Liver (tissue), 9 donors: ENCODE results near the gene ZMYND11. TPM values are rescaled to one million over a fixed set of nuclear protein-coding genes. Genes with fewer than 3 reads are reported as not detected.

Experiments used
- DNase-seq: peaks from one replicate; pipeline ENCODE4 v3.0.0-alpha.2; 2017; ENCODE audit warnings: low spot score
- H3K27ac ChIP-seq, 2 donors: one replicate each; pipeline ENCODE4 v1.7.0; 2013; ENCODE audit warnings: inconsistent platforms in 2 of 2, low read length in 2 of 2, control low read depth in 1 of 2, low read depth in 1 of 2, mild to moderate bottlenecking in 1 of 2
- H3K27me3 ChIP-seq, 4 donors: one replicate each; pipeline versions ENCODE4 v1.6.1 to v1.7.0; 2013; ENCODE audit warnings: low read length in 3 of 4, inconsistent platforms in 1 of 4, mild to moderate bottlenecking in 1 of 4, moderate library complexity in 1 of 4; ENCODE audit not compliant: control insufficient read depth in 4 of 4, insufficient read depth in 4 of 4
- H3K36me3 ChIP-seq, 4 donors: one replicate each; pipeline versions ENCODE4 v1.6.1 to v1.7.0; 2013; ENCODE audit warnings: low read length in 3 of 4, mild to moderate bottlenecking in 3 of 4, low read depth in 1 of 4, moderate library complexity in 1 of 4; ENCODE audit not compliant: control insufficient read depth in 4 of 4, insufficient read depth in 3 of 4
- H3K4me1 ChIP-seq, 4 donors: one replicate each; pipeline versions ENCODE4 v1.6.1 to v1.7.0; 2013; ENCODE audit warnings: low read length in 3 of 4, mild to moderate bottlenecking in 3 of 4, moderate library complexity in 1 of 4; ENCODE audit not compliant: control insufficient read depth in 4 of 4, insufficient read depth in 4 of 4
- H3K4me3 ChIP-seq, 3 donors: one replicate each; pipeline versions ENCODE4 v1.6.1 to v1.7.0; 2013; ENCODE audit warnings: low read length in 3 of 3, control low read depth in 1 of 3, low read depth in 1 of 3, mild to moderate bottlenecking in 1 of 3
- H3K9ac ChIP-seq, 2 donors: one replicate each; pipeline ENCODE4 v1.7.0; 2013; ENCODE audit warnings: low read length in 2 of 2, mild to moderate bottlenecking in 2 of 2, moderate library complexity in 2 of 2, control low read depth in 1 of 2, low read depth in 1 of 2
- H3K9me3 ChIP-seq, 4 donors: one replicate each; pipeline versions ENCODE4 v1.6.1 to v1.7.0; 2013; ENCODE audit warnings: low read length in 3 of 4; ENCODE audit not compliant: control insufficient read depth in 4 of 4
- EGR1 ChIP-seq, 2 donors: IDR thresholded peaks; 2 replicates each; pipeline ENCODE4 v1.6.1; 2016 to 2018; ENCODE audit warnings: antibody characterized with exemption in 2 of 2, low read depth in 2 of 2
- FOXA2 ChIP-seq: IDR thresholded peaks from 2 replicates; pipeline ENCODE4 v1.6.1; 2016; ENCODE audit warnings: antibody characterized with exemption
- HNF4A ChIP-seq, 2 donors: conservative IDR thresholded peaks; 2 replicates each; pipeline ENCODE4 v1.6.1; 2016; ENCODE audit warnings: antibody characterized with exemption in 2 of 2, mild to moderate bottlenecking in 2 of 2
- JUND ChIP-seq, 2 donors: IDR thresholded peaks; 2 replicates each; pipeline ENCODE4 v1.6.1; 2016; ENCODE audit warnings: antibody characterized with exemption in 2 of 2
- NR2F2 ChIP-seq: IDR thresholded peaks from 2 replicates; pipeline ENCODE4 v1.6.1; 2016; ENCODE audit warnings: antibody characterized with exemption
- RAD21 ChIP-seq, 2 donors: IDR thresholded peaks; 2 replicates each; pipeline ENCODE4 v1.6.1; 2016; ENCODE audit warnings: antibody characterized with exemption in 2 of 2, mild to moderate bottlenecking in 2 of 2
- RXRA ChIP-seq, 2 donors: IDR thresholded peaks; 2 replicates each; pipeline ENCODE4 v1.6.1; 2017 to 2018; ENCODE audit warnings: antibody characterized with exemption in 2 of 2, mild to moderate bottlenecking in 1 of 2
- SP1 ChIP-seq: IDR thresholded peaks from 2 replicates; pipeline ENCODE4 v1.6.1; 2018; ENCODE audit warnings: antibody characterized with exemption, mild to moderate bottlenecking
- TAF1 ChIP-seq: conservative IDR thresholded peaks from 2 replicates; pipeline ENCODE4 v1.6.1; 2016; ENCODE audit warnings: antibody characterized with exemption, mild to moderate bottlenecking
- YY1 ChIP-seq: IDR thresholded peaks from 2 replicates; pipeline ENCODE4 v1.6.1; 2016; ENCODE audit warnings: antibody characterized with exemption, mild to moderate bottlenecking
- whole genome bisulfite sequencing: extraction: QIAGEN DNeasy Blood & Tissue Kit; methylation state at CpG from one replicate; pipeline ENCODE4 v1.1.7; 2013; 5-methylcytosine and 5-hydroxymethylcytosine counted together
- polyA plus RNA-seq, 2 donors: library from polyadenylated mRNA; stranded (reverse) in 1 of 2; unstranded in 1 of 2; fragments of 200-250 nt in 1 of 2; fragments of >200 nt in 1 of 2; fragmentation: Nextera tagmentation in 1 of 2; extraction: Ambion mirVana in 1 of 2; gene quantifications; one replicate each; pipeline versions ENCODE4 v1.2.1 to v1.2.3, GENCODE V29; 2013 to 2015
- total RNA-seq, 2 donors: library from RNA; depleted of rRNA; stranded (reverse); fragments of >200 nt; gene quantifications; one replicate each; pipeline ENCODE4 v1.2.3, GENCODE V29; 2014
- TF ChIP-seq, protein P1 (sequence below): IDR thresholded peaks from 2 replicates; pipeline ENCODE4 v1.6.1; 2016; ENCODE audit warnings: antibody characterized with exemption
- TF ChIP-seq, protein P2 (sequence below): IDR thresholded peaks from 2 replicates; pipeline ENCODE4 v1.6.1; 2016; ENCODE audit warnings: antibody characterized with exemption, mild to moderate bottlenecking
- TF ChIP-seq, protein P3 (sequence below): IDR thresholded peaks from 2 replicates; pipeline ENCODE4 v1.6.1; 2016; ENCODE audit warnings: antibody characterized with exemption
- TF ChIP-seq, protein P4 (sequence below): IDR thresholded peaks from 2 replicates; pipeline ENCODE4 v1.6.1; 2016; ENCODE audit warnings: antibody characterized with exemption
- donor health status: healthy.
- donor health status: healthy.
- donor health status: healthy.
- donor health status: healthy.
- donor health status: healthy.

Gene ZMYND11
- total and polyA plus RNA-seq, 4 donors: 13.2 to 34.3 (median 16.9) TPM

DNA sequence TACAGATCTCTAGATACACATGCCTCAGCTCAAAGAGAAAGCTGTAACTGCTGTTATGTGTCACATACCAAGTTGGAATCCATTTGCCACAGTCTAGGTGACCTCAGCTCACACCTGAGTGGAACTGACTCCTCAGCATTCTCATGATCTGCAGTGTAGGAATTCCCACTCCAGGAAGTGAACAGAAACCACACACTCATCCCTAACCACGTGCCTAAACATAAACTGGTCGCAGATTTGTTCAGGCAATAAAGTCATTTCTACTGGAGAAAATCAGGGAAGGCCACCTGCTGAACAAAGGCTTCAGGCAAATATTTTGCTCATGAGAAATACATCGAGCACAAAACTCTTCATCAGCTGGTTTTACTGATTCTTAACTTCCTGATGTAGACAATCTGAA is 23.0 kb upstream of the ZMYND11 start:
- no peak overlapping the region for H3K27ac ChIP-seq
- no peaks in the 10 kb centered on the region for H3K4me1 ChIP-seq
- H3K36me3 ChIP-seq: no peaks in the 10 kb centered on the region
- DNase-seq: no peak
- 71% methylated on average over 3 of the region's 3 CpGs for WGBS
- H3K9ac ChIP-seq: no peak overlapping the region
- H3K4me3 ChIP-seq: no peak overlapping the region
- H3K9me3 ChIP-seq: no peaks in the 10 kb centered on the region
- TF ChIP-seq YY1: no peak
- no peak for TF ChIP-seq HNF4A (conservative IDR thresholded peaks at IDR 0.05)
- TF ChIP-seq, protein P1, sequence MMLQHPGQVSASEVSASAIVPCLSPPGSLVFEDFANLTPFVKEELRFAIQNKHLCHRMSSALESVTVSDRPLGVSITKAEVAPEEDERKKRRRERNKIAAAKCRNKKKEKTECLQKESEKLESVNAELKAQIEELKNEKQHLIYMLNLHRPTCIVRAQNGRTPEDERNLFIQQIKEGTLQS: no peak
- TF ChIP-seq TAF1: no peak
- TF ChIP-seq JUND (IDR thresholded peaks at IDR 0.05): no peak
- no peak for TF ChIP-seq SP1
- TF ChIP-seq, protein P2, sequence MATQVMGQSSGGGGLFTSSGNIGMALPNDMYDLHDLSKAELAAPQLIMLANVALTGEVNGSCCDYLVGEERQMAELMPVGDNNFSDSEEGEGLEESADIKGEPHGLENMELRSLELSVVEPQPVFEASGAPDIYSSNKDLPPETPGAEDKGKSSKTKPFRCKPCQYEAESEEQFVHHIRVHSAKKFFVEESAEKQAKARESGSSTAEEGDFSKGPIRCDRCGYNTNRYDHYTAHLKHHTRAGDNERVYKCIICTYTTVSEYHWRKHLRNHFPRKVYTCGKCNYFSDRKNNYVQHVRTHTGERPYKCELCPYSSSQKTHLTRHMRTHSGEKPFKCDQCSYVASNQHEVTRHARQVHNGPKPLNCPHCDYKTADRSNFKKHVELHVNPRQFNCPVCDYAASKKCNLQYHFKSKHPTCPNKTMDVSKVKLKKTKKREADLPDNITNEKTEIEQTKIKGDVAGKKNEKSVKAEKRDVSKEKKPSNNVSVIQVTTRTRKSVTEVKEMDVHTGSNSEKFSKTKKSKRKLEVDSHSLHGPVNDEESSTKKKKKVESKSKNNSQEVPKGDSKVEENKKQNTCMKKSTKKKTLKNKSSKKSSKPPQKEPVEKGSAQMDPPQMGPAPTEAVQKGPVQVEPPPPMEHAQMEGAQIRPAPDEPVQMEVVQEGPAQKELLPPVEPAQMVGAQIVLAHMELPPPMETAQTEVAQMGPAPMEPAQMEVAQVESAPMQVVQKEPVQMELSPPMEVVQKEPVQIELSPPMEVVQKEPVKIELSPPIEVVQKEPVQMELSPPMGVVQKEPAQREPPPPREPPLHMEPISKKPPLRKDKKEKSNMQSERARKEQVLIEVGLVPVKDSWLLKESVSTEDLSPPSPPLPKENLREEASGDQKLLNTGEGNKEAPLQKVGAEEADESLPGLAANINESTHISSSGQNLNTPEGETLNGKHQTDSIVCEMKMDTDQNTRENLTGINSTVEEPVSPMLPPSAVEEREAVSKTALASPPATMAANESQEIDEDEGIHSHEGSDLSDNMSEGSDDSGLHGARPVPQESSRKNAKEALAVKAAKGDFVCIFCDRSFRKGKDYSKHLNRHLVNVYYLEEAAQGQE: no peak
- no peak for TF ChIP-seq EGR1 (IDR thresholded peaks at IDR 0.05; ENCODE audit: low read depth in 2 of 2)
- no peaks in the 10 kb centered on the region for H3K27me3 ChIP-seq

DNA sequence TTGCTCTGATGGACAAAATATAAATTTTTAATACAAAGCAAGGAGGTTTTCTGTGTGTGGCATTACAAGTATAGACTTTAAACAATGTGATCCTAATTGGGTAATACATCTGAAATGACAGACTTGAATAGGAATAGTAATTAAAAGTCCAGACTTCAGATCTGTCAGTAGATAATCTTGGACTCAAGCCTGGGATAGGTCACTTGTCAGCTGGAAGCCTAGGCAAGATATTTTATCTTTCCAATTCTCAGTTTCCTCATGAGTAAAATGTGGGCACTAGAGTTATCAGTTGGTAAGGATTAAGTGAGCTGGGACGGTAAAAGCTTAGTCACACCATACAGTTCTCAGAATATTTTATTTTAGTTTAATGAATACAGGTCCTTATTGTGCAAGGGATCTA is 10.4 kb upstream of the ZMYND11 start:
- TF ChIP-seq FOXA2 (no peak), YY1 (no peak), HNF4A (conservative IDR thresholded peaks at IDR 0.05) (no peak), RAD21 (IDR thresholded peaks at IDR 0.05) (no peak), NR2F2 (no peak), RXRA (IDR thresholded peaks at IDR 0.05) (no peak), JUND (IDR thresholded peaks at IDR 0.05) (no peak), SP1 (no peak)
- TF ChIP-seq, protein P1: no peak
- TF ChIP-seq, protein P2: no peak
- TF ChIP-seq, protein P3, sequence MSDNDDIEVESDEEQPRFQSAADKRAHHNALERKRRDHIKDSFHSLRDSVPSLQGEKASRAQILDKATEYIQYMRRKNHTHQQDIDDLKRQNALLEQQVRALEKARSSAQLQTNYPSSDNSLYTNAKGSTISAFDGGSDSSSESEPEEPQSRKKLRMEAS: no peak
- TF ChIP-seq, protein P4, sequence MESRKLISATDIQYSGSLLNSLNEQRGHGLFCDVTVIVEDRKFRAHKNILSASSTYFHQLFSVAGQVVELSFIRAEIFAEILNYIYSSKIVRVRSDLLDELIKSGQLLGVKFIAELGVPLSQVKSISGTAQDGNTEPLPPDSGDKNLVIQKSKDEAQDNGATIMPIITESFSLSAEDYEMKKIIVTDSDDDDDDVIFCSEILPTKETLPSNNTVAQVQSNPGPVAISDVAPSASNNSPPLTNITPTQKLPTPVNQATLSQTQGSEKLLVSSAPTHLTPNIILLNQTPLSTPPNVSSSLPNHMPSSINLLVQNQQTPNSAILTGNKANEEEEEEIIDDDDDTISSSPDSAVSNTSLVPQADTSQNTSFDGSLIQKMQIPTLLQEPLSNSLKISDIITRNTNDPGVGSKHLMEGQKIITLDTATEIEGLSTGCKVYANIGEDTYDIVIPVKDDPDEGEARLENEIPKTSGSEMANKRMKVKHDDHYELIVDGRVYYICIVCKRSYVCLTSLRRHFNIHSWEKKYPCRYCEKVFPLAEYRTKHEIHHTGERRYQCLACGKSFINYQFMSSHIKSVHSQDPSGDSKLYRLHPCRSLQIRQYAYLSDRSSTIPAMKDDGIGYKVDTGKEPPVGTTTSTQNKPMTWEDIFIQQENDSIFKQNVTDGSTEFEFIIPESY: no peak
- Histone ChIP-seq H3K9ac (no peak overlapping the region), H3K27me3 (no peaks in the 10 kb centered on the region), H3K36me3 (no peaks in the 10 kb centered on the region), H3K9me3 (no peaks in the 10 kb centered on the region), H3K4me3 (no peak overlapping the region), H3K27ac (no peak overlapping the region), H3K4me1 (no peaks in the 10 kb centered on the region)
- 96% methylated on average over 1 of the region's 1 CpG for WGBS
- DNase-seq: no peak
